HG02571 (cell line): ENCODE data around the gene CMTR1.
"Not testable (repeated sequence)": the region's sequence is repeated elsewhere in the genome, so short reads cannot be mapped to it uniquely, and the experiment has no call there.

Experiments used
- ATAC-seq: cut with Tn5 transposase; IDR thresholded peaks from one replicate; pipeline ENCODE4 v1.9.1; 2021; ENCODE audit warnings: mild to moderate bottlenecking, moderate library complexity; ENCODE audit not compliant: unreplicated experiment

CMTR1 gene

GRCh38 chr6:37432916-37433656 lies at the start of gene CMTR1:
Gene CMTR1 (plus strand): TSS chr6:37433221. CDS start chr6:37435630, 2,409 bp downstream.
- ATAC-seq, result peak; percentile 86

- no peak for ATAC-seq
Observed at GRCh38 chr6:37388578-37388977, 44.4 kb upstream of the CMTR1 start.

- ATAC-seq, result no peak
Observed at GRCh38 chr6:37389857-37390256, 43.2 kb upstream of the CMTR1 start.

- ATAC-seq, result no peak
Observed at GRCh38 chr6:37391120-37391519, 41.9 kb upstream of the CMTR1 start.

- ATAC-seq, result no peak
Observed at GRCh38 chr6:37392821-37393220, 40.2 kb upstream of the CMTR1 start.

GRCh38 chr6:37393381-37393929 lies 39.6 kb upstream of the CMTR1 start:
- ATAC-seq, result no peak

GRCh38 chr6:37396571-37397180 lies 36.3 kb upstream of the CMTR1 start:
- no peak for ATAC-seq

- no peak for ATAC-seq
Observed at GRCh38 chr6:37399131-37399530, 33.9 kb upstream of the CMTR1 start.

- ATAC-seq, result no peak
Observed at GRCh38 chr6:37399795-37400490, 33.1 kb upstream of the CMTR1 start.

GRCh38 chr6:37401658-37402057 lies 31.4 kb upstream of the CMTR1 start:
- ATAC-seq, result not testable (repeated sequence)

GRCh38 chr6:37406726-37407341 lies 26.2 kb upstream of the CMTR1 start:
- no peak for ATAC-seq

GRCh38 chr6:37407948-37408347 lies 25.1 kb upstream of the CMTR1 start:
- ATAC-seq, result no peak

- ATAC-seq, result no peak
Observed at GRCh38 chr6:37409501-37409900, 23.5 kb upstream of the CMTR1 start.

GRCh38 chr6:37417393-37417792 lies 15.6 kb upstream of the CMTR1 start:
- ATAC-seq, result no peak

GRCh38 chr6:37418722-37419121 lies 14.3 kb upstream of the CMTR1 start:
- no peak for ATAC-seq

- ATAC-seq, result no peak
Observed at GRCh38 chr6:37426058-37426944, 6.7 kb upstream of the CMTR1 start.

- no peak for ATAC-seq
Observed at GRCh38 chr6:37426945-37427510, 6.0 kb upstream of the CMTR1 start.

GRCh38 chr6:37429352-37429750 lies 3.7 kb upstream of the CMTR1 start:
- no peak for ATAC-seq

GRCh38 chr6:37432590-37432915 lies 468 bp upstream of the CMTR1 start:
- peak; percentile 7 for ATAC-seq

GRCh38 chr6:37433657-37434271 lies 743 bp downstream of the CMTR1 start:
- ATAC-seq, result peak; percentile 24
